ENCODE results near the gene MVB12B.

DNA sequence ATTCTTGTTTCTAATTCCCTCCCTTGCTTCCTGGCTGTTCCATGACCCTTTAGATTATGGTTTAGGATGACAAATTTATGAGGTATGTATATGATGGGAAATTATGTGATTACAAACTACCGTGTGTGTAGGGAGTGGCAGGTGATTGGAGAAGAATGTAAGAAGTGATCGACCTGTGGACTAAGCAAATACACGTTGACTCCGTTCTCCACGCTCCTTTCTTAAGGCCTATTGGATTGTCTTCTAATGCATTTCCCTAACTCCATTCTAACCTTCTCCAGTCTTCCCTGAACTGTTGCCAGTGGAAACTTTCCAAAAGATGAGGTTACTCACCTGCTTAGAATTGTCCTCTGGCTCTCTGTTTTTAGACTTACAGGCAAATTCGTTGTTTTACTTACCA, 36.6 kb downstream of the MVB12B start:
- TF ChIP-seq EZH2 (IDR thresholded peaks at IDR 0.05; ENCODE audit: low read length, missing control alignments): no peak
- TF ChIP-seq, protein P1, sequence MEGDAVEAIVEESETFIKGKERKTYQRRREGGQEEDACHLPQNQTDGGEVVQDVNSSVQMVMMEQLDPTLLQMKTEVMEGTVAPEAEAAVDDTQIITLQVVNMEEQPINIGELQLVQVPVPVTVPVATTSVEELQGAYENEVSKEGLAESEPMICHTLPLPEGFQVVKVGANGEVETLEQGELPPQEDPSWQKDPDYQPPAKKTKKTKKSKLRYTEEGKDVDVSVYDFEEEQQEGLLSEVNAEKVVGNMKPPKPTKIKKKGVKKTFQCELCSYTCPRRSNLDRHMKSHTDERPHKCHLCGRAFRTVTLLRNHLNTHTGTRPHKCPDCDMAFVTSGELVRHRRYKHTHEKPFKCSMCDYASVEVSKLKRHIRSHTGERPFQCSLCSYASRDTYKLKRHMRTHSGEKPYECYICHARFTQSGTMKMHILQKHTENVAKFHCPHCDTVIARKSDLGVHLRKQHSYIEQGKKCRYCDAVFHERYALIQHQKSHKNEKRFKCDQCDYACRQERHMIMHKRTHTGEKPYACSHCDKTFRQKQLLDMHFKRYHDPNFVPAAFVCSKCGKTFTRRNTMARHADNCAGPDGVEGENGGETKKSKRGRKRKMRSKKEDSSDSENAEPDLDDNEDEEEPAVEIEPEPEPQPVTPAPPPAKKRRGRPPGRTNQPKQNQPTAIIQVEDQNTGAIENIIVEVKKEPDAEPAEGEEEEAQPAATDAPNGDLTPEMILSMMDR (conservative IDR thresholded peaks at IDR 0.05 in 1 of 2, IDR thresholded peaks at IDR 0.05 in 1 of 2; ENCODE audit: low read depth in 1 of 2, low read length in 2 of 2): no peak

Data from fibroblast of lung (primary cell).